Stimulated activated CD4-positive, alpha-beta T cell treated with anti-CD3 and anti-CD28 coated beads, Interleukin-12 subunit alpha, Interleukin-12 subunit beta, amount 100 ng/mL, for 4 hours (primary cell): ENCODE results near the gene OR2F2.

ENCODE experiments used
- DNase-seq: peaks from one replicate; pipeline ENCODE4 v3.0.0-alpha.2; 2020

OR2F2 gene

DNA sequence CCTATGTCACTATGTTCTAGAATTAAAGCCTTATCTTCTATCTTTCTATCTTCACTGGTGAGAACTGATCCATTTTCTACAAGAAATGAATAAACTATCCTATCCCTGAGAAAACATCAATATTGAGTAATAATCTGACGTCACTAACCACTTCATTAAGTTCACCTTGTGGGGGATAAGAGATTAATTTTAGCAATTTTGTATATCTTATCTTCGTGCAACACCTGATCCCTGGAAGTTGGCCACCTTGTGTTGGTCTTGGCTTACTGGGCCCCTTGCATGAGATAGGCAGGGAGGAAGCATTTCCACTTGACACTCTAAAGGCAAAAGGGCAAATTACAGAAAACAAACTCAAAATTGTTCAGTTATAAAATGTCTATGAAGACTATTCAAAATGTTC, 45.0 kb downstream of the OR2F2 start:
- no peak for DNase-seq

DNA sequence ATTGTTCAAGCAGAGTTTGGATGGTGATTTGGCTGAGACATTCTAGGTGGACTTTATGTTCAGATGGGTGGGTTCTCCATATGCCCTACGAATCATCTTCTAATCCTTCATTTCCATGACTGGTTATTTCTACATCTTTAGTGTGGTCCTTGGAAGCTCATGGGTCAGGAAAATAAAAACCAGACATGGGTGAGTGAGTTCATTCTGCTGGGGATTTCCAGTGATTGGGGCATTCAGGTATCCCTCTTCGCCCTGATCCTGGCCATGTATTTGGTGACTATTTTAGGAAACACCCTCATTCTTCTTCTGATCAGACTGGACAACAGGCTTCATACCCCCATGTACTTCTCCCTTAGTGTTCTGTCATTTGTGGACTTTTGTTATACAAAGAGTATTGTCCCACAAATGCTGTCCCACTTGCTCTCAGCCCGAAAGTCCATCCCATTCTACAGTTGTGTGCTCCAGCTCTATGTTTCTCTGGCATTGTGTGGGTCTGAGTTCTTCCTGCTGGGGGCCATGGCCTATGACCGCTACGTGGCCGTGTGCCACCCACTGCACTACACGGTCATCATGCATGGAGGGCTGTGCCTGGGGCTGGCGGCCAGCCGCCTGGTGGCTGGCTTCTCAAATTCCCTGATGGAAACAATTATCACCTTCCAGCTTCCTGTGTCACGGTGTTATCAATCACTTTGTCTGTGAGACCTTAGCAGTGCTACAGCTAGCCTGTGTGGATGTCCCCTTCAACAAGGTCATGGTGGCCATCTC, 45.9 kb downstream of the OR2F2 start:
- DNase-seq: no peak

DNA sequence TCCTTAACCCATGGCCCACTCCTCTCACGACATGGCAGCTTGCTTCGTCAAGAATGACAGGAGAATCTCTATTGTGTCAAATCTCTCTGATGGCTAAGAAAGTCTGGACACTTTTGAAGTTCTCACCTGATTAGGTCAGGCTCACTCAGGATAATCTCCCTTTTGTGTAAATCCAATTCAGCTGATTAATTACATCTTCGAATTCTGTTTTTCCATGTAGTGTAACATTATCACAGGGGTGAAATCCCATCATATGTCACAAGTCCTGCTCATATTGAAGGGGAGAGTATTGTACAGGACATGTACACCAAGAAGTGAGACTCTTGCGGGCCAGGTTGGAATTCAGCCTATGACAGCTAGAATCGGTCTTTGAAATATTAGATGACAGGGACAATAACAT, 48.9 kb downstream of the OR2F2 start:
- DNase-seq: no peak
